Activated CD4-positive, alpha-beta T cell treated with anti-CD3 and anti-CD28 coated beads for 4 hours (primary cell): ENCODE data around the gene SLX4IP.
A peak's percentile ranks its signal among the peaks of the same experiment; 100 is the strongest.

Source experiments
- DNase-seq, 2 donors: peaks; one replicate each; pipeline ENCODE4 v3.0.0-alpha.2; 2020

The SLX4IP gene

DNA sequence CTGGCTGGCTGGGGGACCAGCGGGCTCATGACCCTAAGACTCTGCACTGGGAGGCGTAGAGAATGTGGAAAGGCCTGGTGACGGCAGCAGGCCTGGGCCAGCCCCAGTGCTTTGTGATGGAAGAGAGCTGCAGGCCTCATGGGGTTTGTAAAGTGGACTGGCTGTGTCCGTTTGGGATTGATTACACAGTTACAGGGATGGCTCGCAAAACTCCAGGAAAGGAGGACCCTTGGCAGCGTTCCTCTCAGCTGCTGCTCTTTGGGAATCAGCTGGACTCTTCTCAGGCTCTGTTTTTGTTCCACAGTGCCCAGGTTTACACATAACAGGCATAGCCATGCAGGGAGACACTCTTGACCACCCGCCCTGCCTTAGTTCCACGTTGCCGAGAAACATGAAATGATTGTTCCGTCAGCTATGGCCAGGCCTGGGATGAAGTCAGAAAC, 89.0 kb downstream of the SLX4IP start:
- no peak for DNase-seq

DNA sequence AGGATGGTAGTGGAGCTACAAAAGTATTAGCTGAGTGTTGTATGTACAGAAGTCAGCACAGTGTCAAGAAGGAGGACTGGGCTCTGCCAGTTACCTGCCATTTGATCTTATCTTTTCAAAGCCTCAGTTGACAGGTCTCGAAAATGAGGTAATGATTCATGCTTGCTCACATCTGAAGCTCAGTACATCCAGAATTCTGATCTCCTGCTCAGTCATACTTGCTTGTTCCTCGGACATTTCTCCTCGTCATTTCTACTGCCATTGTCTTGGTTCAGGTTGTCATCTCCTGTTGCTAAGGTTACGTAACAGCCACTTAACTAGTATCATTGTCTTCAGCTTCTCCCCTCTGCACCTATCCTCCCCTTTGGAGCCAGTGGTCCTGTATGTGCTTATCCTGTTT, 89.5 kb downstream of the SLX4IP start:
- no peak for DNase-seq

DNA sequence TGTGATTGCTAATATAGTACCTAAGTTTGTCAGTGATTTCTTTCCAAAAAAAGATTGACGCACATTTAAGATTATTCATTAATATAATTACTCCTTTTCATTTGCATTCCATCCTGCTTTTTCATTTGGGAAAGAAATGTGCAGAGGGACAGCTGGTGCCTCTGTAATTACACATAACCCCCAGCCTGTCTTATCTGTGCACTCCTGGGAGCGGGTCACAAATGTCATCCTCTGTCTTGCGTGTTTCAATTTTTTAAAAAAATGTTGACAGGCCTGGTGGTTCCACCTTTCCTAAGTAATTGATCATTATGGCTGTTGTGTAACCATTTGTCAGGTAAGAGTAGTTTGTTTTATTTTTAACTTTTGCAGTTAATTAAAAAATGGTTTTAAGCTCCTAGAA, 92.7 kb downstream of the SLX4IP start:
- no peak for DNase-seq

DNA sequence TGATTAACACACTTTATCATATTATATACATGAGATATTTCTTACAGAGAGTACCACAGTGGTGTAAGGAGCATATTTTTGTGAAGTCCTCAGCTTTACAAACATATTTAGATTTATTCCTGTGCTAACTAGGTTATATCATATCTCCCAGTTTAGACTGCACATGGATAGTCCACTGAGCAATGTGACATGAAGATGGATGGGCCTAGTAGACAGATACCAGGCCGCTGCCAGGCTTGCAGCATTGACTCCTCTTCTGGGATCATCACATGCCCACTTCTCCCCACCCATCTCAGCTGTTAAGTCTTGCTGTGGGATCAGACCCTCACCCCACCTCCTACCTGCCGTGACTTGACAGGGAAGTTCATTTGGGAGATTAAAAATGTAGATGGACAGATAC, 95.8 kb downstream of the SLX4IP start:
- no peak for DNase-seq

DNA sequence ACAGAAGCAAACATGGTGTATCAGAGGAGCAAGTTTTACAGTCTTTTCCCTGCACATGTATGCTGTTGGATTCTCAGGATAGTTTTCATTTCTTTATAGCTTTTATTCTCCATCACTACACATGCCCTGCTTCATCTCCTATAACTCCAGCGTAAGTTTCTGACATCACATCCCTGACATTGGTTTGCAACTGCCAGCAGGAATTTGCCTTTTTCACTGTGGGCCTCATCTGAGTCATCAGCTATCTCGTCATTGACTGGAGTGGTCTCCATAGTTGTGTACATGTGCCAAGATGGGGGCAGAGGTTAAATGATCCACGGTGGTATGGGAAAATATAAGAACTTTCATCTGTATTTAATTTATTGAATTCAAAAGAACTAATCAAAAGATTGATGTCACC, 96.7 kb downstream of the SLX4IP start:
- DNase-seq, result no peak

DNA sequence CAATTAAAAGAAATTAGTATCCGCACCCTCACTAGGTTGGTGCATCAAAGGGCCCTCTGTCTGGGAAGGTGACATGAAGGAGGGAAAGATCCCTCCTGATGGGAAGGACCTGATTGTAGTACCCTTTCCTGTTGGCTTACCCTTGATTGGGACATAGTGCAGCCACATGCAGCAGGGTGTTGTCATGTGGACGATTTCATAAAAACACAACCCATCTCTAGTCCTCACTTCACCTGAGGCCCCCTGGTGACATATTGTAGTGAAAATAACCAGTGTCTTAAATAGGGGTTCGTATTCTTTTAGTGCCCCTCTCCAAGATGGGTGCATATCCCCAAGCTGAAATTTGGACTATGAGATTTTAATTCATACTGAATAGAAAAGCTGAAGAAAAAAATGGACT, 97.3 kb downstream of the SLX4IP start:
- no peak for DNase-seq

DNA sequence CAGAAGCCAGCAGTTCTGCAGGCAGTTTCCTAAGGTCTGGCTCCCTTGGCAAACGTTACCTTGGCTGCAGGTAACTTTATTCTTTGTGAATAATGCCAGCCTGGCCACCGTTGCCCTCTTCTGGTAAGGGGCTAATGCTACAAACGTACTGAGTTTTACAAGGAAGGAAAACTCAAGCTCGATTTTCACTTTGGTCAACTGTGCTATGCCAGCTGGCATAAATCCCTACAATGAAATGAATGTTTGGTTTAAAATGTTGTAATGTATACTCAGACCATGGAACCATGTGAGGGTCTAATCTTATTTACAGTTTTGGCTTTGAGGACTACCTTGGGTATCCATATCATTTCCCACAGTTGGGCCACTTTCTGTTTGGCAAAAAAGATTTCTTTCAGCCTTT, 101.4 kb downstream of the SLX4IP start:
- DNase-seq, result peak; percentile 18 to 19

DNA sequence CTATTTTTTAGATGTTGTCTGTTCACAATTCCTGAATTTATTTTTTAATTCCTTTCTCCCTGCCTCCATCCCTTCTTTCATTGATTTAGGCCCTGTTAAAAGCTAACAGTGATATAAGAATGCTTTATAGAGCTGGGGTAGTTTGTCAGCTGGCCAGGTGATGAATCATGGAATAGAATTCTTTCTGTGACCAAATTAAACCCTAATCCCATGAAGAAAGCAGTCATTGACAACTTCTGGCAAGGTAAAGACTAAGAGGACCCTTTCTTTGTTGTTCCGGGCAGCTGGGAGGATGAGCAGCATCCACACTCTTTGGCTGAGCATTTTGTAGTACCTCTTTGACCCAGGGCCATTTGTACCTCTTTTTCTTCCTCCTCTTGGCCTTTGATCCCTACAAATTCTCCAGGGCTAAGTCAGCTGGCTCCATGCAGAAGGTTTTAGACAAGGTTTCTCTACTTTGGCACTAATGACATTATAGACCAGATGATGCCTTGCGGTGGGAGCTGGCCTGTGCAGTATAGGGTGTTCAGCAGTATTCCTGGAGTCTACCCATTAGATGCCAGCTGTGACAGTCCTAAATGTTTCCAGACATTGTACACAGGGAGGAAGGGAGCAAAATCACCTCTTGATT, 102.9 kb downstream of the SLX4IP start:
- no peak for DNase-seq

DNA sequence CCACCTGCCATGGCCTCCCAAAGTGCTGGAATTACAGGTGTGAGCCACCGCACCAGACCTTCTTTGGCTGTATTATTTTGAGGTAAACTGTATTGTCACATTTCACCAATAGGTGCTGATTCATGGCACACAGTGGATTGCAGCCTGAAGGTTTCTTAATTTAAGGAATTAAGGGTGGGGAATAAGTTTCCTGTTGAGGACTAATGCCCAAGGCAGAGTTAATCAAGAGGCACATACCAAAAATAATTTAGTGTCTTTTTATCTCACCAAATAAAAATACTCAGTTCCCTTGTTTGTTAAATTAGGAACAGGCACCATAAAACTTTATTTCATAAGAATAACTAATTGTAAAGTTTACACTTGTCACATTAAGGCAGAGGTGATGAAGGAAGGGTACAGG, 103.7 kb downstream of the SLX4IP start:
- DNase-seq, result no peak

DNA sequence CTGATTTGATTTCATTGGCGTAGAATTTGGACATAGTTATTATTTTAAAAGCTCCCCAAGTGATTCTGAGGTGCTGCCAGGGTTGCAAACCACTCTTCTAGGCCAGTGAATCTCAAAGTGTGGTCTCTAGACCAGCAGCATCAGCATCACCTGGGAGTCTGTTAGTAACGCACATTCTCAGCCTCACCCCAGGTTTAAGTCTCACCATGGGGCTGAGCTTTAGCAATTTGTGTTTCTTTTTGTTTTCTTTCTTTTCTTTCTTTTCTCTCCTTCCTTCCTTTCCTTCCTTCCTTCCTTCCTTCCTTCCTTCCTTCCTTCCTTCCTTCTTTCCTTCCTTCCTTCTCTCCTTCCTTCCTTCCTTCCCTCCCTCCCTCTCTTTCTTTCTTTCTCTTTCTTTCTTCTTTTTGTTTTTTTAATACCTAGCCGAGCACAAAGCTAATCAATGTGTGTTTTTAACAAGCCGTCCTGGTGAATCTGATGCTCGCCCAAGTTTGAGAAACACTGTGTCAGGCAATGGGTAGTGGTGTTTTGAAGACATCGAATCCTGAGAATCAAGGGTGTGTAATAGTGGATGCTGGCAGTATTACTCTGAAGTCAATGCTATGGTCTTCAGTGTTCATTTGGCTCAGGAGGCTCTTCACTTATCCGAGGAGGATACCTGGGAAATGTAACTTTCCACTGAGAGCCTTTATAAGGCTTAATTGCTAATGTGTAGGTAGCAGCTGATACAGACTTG, 104.9 kb downstream of the SLX4IP start:
- DNase-seq, result no peak

DNA sequence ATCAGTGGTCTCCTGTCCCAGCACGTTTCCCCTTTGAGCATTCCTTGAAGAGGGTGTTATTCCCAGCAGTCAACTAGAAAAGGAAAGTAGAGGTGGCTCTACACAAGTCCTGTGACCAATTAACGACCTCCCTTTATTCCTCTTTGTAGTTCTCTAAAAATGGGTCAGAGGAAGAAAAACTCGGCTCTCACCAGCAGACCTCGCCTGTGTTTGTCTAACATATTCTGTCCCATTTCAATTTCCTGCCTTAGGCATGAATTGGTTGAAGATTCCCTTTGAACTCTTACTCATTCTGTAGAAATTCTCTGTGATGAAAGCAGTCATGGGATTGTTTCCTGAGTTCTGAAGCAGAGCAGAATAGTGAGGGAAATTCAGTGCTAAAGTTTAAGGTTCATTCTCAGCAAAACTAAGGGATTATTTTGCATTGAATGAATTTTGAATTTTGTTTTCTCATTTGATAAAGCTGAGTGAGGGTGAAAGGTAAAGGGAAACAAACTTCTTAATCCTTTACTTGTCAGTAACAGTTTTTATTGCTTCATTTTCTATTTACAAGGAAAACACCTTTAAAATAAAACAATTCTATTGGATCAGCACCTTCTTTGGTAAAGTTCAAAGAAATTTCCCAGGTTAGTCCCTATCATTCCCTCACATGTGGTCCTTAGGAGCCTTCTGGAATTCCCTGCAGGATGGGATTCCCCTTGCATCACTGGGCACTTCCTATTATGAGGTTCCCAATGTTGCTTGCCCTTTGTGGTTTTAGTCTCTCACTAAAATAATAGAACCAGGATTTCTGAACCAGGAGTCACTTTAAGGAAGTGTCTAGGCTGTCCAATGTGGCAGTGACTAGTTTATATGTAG, 105.8 kb downstream of the SLX4IP start:
- no peak for DNase-seq

DNA sequence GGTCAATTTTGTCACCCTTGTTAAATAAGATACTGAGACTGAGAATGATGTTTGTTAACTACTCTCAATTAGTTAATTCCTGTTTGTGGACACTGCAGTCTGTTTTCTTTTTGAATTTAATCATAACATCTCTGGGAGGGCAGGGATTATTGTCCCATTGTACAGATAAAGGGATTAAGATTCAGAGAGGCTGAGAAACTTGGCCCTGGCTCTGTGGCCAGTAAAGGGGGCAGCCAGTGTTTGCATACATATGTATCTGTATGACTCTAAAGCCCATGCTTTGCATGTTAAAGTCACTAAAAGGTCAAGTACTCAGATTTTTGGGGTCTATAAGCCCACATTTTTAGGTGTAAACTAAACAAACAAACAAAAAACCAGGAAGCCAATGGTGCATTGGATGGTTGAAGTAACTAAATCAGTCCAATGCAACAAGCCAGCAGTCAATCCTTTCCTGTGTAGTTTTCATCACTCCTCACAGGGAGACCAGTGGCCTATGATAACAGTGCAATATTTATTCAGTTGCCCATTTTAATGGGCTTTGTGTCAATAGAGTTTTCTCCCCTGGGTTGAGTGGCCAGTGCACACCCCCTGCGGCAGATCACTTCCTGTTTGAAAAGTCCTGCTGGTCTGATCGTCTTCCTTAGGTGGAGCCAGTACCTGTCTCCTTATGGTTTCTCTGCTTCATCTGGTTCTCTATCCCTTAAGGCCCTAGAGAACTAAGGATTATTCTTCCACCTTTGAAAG, 106.7 kb downstream of the SLX4IP start:
- no peak for DNase-seq

DNA sequence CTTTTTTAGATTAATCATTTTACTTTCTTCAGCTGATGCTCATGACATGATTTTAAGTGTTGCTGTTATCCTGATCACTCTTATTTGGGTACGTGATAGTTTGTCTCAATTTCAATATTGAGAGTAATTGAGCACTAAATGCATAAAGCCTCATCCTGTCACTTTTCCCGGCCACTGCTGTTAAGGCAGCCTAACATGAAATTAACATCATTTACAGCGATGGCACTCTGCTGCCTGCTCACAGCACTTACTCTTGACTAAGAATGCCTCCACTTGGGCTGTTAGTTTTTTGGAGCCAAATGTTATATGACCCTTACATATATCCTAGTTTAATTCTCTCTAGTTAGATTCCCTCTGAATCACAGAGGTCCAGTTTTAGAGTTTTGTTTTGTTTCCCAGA, 107.3 kb downstream of the SLX4IP start:
- no peak for DNase-seq

DNA sequence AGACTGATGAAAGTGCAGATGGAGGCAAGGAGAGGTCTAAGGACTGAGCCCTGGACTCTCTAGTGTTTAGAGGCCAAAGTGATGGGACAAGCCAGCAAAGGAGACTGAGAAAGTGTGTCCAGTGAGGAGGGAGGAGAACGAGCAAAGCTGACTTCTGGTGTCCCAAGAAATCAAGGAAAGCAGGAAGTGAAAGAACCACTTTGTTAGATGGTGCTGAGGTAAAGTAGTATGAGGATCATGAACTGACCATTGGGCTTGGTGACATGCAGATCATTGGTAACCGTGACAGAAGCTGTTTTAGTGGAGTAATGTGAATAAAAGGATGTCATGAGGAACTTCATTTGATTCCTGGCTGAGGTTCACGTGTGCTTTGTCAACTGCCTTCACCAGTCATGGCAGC, 108.4 kb downstream of the SLX4IP start:
- DNase-seq, result no peak

DNA sequence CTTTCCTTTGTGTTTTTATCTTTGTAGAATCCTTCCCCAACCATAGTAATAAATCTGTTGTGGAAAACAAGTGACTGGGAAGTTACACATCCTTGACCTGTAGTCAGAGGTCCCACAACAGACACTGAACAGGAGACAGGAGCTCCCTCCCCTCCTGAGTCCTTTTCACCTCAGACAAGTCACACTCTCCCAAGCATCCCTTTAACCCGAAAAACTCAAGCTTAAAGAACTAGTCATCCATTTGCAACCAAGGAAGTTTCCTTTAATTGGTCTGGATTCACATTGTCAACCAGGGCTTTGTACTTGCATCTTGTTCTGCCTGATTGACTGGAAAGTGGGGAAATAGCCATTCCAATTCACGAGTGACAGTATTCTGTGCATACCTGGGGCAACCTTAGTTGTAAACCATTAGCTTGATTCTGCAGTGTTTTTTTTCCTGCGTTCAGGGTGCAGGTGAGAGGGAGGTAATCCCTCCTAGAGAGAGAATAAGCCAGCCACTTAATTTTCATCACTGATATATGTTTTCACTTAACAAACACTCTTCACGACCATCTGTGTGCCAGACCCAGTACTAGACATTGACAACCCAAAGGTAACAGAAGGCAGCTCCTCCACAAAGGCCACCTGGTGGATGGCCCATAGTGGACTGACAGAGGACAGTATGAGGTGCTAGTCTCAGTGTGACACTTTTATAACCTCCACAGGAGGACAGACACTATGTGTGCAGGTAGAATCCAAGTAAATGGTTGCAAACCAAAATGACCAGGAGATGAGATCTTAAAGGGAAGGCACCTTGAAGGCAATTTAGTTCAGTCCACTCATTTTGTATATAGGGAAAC, 112.4 kb downstream of the SLX4IP start:
- DNase-seq, result no peak

DNA sequence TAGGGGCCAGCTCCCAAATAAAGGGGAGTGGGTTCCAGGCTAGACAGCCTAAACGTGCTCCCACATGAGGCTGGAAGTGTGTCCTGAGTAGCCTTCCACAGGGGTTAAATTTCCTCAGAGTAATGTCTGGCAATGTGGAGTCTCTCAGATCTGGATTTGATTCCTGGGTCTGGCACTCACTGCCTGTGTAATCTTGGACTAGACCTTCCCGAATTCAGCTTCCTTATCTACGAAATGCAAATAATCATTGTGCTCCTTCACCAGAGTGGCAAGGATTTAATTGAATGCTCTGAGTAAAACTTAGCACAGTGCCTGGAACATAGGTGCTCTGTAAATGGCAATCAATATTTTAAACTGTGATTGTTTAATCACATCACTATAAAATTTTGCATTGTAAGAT, 114.4 kb downstream of the SLX4IP start:
- DNase-seq, result no peak

DNA sequence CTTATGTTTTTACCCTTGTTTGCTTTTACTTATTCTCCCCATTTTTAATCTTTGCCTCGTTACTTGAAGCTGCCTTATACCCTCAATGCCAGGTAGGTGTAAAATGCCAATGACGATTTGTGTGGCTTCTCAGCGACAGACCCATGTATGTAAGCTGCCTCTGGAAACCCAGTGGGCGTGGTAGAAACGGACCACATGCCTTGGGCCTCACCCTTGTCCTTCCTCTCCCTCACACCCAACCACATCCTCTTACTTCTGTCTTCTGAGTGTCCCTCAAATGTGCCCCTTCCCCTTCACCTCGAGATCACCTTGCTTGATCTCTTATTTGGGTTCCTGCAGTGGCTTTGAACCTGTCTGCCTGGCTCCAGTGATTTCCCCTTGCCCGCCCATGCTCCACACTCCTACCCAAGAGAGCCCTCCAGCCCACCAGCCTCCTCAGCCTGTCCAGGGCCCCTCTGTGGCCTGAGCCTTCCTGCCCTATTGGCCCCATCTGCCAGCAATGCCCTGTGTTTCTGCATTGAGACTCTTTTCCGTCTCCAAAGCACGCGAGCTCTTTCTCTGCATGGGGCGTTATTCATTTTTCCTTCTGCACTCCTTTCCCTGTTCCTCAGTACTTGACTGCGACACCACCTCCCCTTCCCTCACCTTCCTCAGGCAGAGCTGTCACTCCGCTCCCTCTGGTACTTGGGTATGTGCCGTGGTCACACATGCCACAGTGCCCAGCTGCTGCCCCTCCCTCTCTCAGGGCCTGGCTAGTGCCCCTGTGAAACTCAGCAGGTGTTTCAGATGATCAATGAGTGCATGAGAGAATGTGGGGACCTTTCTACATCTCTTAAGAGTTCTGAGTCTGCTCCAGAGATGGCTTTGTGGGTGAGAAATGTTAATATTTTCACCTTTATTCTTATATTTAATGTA, 115.4 kb downstream of the SLX4IP start:
- no peak for DNase-seq

DNA sequence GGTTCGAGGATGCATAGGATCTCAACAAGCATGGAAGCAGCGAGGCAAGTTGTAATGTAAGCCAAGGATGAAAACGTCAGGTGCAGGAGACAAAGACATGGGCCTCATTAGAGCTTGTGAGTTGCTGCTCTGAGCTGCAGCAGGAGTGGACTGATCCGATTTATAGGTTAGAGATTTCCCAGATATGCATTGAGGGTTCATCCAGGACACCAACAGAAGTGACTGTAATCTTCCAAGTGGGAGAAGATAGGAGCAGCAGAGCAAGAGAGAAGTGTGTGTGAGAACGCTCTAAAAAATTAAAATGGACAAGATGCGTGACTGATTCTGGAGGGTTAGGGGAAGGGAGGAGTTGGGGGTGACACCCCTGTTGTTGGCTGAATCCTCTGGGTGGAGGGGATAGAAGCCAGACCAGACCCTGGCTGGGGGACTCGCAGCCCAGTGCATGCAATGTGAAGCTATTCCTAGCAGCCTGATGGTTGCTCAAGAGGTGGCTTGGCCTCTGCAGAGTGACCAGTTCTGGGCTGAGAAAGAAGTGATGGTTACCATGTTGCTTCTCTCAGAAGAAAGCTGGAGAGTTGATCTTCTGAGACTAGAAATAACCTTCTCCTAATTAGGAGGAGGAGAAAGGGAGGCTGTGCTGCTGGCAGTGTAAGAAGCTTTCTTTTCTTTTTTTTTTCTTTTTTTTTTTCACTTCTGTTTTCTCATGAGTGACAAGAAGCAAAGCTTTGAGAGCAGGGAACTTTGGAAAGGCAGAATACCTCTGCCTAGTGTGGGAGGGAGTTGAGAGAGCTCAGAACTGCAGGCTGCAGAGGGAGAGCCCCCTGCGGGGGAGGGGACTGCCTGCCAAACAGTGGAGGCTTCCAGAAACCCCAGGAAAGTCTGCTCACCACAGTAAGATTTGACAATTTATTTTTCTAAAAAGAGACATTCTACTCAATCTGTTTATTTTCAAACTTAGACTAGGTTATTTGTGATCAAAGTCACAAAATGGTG, 116.9 kb downstream of the SLX4IP start:
- DNase-seq, result no peak

DNA sequence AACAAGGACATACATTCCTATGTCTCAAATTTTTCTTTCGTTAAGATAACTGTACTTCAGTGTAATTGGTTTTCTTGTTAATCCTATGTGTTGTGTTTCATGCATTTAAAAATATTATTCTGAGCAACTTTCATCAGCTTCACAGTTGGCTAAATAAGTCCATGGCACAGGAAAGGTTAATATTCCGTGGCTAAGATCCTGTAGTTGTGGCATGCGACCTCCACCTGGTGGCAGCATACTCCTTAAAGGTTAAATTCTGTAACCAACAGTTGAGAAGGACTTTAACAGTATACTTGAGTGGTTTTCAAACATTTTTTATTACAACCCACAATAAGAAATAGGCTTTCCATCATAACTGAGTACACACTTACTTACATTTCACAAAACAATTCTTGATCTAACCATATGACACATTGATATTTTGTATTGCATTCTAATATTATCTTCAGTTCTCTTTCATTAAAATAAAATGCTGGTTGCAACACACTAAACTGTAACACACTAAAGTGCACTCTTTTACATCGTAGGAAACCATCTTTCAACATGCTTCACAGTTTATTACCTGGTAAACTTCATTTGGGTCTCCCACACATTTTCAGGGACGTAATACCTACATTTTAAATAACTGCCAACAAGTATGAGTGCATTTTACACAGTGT, 118.3 kb downstream of the SLX4IP start:
- peak in 1 of 2 donors; percentile 10 for DNase-seq
